ENCODE results near the gene SMIM35.

DNA sequence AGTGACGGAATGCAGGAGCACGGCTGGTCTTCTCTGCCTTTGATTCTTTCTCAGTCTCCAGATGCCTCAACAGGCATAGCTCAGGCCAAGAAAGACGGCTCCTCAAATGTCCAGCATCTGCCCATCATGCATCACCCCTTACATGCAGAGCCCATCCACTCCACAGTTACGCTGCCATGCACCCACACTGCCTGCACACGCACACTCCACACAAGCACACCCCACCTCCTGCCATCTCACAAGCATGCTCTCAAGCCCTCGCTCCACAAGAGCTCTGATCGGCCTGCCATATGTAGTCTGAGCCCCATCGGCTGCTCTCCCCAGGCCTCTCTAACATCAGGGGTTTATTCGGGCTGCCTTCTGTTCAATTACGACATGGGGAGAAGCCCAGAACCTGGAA lies 47.1 kb upstream of the SMIM35 start:
- TF ChIP-seq CTCF (conservative IDR thresholded peaks at IDR 0.05 in 1 of 2, IDR thresholded peaks at IDR 0.05 in 1 of 2; ENCODE audit: extremely low read depth in 1 of 2, insufficient read depth in 1 of 2, low read depth in 1 of 2, low read length in 2 of 2) (no peak), EZH2 (IDR thresholded peaks at IDR 0.05; ENCODE audit: borderline replicate concordance, low read length) (no peak)

Data from mammary epithelial cell (primary cell).